HCT116 (cell line): ENCODE data around the gene HIVEP3. TPM values are rescaled to one million over a fixed set of nuclear protein-coding genes. Genes with fewer than 3 reads are reported as not detected.

Experiments used
- ATAC-seq: fragments of 200-7000 bp; cut with Tn5 transposase; 2 replicates; pipeline ENCODE4 v1.9.1; 2020; ENCODE audit warnings: mild to moderate bottlenecking, moderate library complexity
- BruUV-seq: library from RNA; stranded (reverse); fragments of 400-500 nt; replicated peaks from 2 replicates; lab custom pipeline; 2021; lab: Mats Ljungman, UMichigan
- CTCF ChIA-PET: fragments of 300-600 bp; sonication (Branson Sonifier 250); formaldehyde crosslinking; loops from one replicate; lab custom pipeline; 2021; ENCODE audit warnings: antibody characterized with exemption; lab: Charles Lee
- POLR2A ChIA-PET: fragments of 300-600, 350-600 bp; sonication (Branson Sonifier 250); formaldehyde crosslinking; loops from one replicate; lab custom pipeline; 2021; ENCODE audit warnings: antibody characterized with exemption; lab: Charles Lee
- RAD21 ChIA-PET, 2 experiments: fragments of 300-600 bp; sonication (Branson Sonifier 250); formaldehyde crosslinking; loops; one replicate each; lab custom pipeline; 2023; ENCODE audit warnings: low total read pairs in 2 of 2; ENCODE audit not compliant: uncharacterized antibody in 2 of 2, unreplicated experiment in 2 of 2, low non-redundant PET in 1 of 2; lab: Charles Lee
- DNase-seq: peaks from one replicate; pipeline ENCODE4 v3.0.0-alpha.2; 2010; ENCODE audit warnings: low read depth, low spot score
- H2AFZ ChIP-seq: fragments of 200-600 bp; shearing (Covaris generic), sonication (generic); 2 replicates; pipeline ENCODE4 v1.6.1; 2017; ENCODE audit warnings: low read depth, mixed run types, mixed read lengths, antibody characterized with exemption, low read length; ENCODE audit not compliant: poor library complexity, severe bottlenecking
- H3K27ac ChIP-seq: 2 replicates; pipeline ENCODE4 v1.5.1; 2012; ENCODE audit warnings: low read depth, low read length
- H3K27me3 ChIP-seq: fragments of 200-600 bp; sonication (generic); 2 replicates; pipeline ENCODE4 v1.6.1; 2016; ENCODE audit warnings: mixed run types, low read length, mixed read lengths; ENCODE audit not compliant: insufficient read depth
- H3K36me3 ChIP-seq, 2 experiments: fragments of 200-500 bp in 1 of 2; fragments of 200-600 bp in 1 of 2; sonication (Bioruptor generic) in 1 of 2; sonication (generic) in 1 of 2; 2 replicates each; pipeline versions ENCODE4 v1.5.1 to v1.6.1; 2014 to 2016; ENCODE audit warnings: low read length in 2 of 2, inconsistent platforms in 1 of 2, mixed read lengths in 1 of 2, mixed run types in 1 of 2; ENCODE audit not compliant: insufficient read depth in 2 of 2, control insufficient read depth in 1 of 2
- H3K4me1 ChIP-seq, 2 experiments: fragments of 200-600 bp in 1 of 2; sonication (generic) in 1 of 2; 2 replicates each; pipeline versions ENCODE4 v1.5.1 to v1.6.1; 2012 to 2017; ENCODE audit warnings: low read length in 2 of 2, inconsistent platforms in 1 of 2, mild to moderate bottlenecking in 1 of 2, mixed read lengths in 1 of 2, mixed run types in 1 of 2, moderate library complexity in 1 of 2; ENCODE audit not compliant: insufficient read depth in 2 of 2, control insufficient read depth in 1 of 2
- H3K4me2 ChIP-seq: fragments of 200-600 bp; sonication (generic); 2 replicates; pipeline ENCODE4 v1.6.1; 2017; ENCODE audit warnings: mixed run types, low read length, mixed read lengths
- H3K4me3 ChIP-seq, 2 experiments: fragments of 200-600 bp in 1 of 2; sonication (generic) in 1 of 2; replicated peaks in 1 of 2; 2 replicates each; pipeline ENCODE4 v1.5.1; 2011 to 2016; ENCODE audit warnings: low read length in 2 of 2, control low read depth in 1 of 2, low read depth in 1 of 2, mild to moderate bottlenecking in 1 of 2, mixed read lengths in 1 of 2, mixed run types in 1 of 2
- H3K79me2 ChIP-seq: fragments of 200-600 bp; sonication (generic); 2 replicates; pipeline ENCODE4 v1.6.1; 2017; ENCODE audit warnings: mild to moderate bottlenecking, mixed run types, low read length, moderate library complexity, mixed read lengths; ENCODE audit not compliant: insufficient read depth
- H3K9ac ChIP-seq: fragments of 200-600 bp; sonication (generic); 2 replicates; pipeline ENCODE4 v1.6.1; 2016; ENCODE audit warnings: low read length, mixed read lengths
- H3K9me2 ChIP-seq: fragments of 200-600 bp; sonication (generic), shearing (Covaris generic); 2 replicates; pipeline ENCODE4 v1.6.1; 2017; ENCODE audit warnings: mixed run types, mild to moderate bottlenecking, moderate library complexity; ENCODE audit not compliant: insufficient read depth
- H3K9me3 ChIP-seq, 2 experiments: fragments of 200-500 bp in 1 of 2; fragments of 200-600 bp in 1 of 2; sonication (Bioruptor generic) in 1 of 2; sonication (generic) in 1 of 2; 2 replicates each; pipeline ENCODE4 v1.6.1; 2014 to 2017; ENCODE audit warnings: low read length in 2 of 2, mixed read lengths in 2 of 2, inconsistent platforms in 1 of 2, low read depth in 1 of 2, mild to moderate bottlenecking in 1 of 2, mixed run types in 1 of 2, moderate library complexity in 1 of 2; ENCODE audit not compliant: control insufficient read depth in 1 of 2, insufficient read depth in 1 of 2
- H4K20me1 ChIP-seq: fragments of 200-600 bp; sonication (generic), shearing (Covaris generic); 2 replicates; pipeline ENCODE4 v1.6.1; 2017; ENCODE audit warnings: mixed run types, mild to moderate bottlenecking, moderate library complexity; ENCODE audit not compliant: insufficient read depth
- ATF3 ChIP-seq: IDR thresholded peaks from 2 replicates; pipeline ENCODE4 v1.6.1; 2012
- CEBPB ChIP-seq: IDR thresholded peaks from 2 replicates; pipeline ENCODE4 v1.6.1; 2012; ENCODE audit warnings: low read depth
- CTCF ChIP-seq, 3 experiments: fragments of 200-600 bp in 1 of 3; sonication (generic) in 1 of 3; IDR thresholded peaks in 2 of 3; conservative IDR thresholded peaks in 1 of 3; 2 replicates each; pipeline ENCODE4 v1.5.1; 2012 to 2017; ENCODE audit warnings: low read depth in 2 of 3, low read length in 2 of 3, antibody characterized with exemption in 1 of 3, borderline replicate concordance in 1 of 3, control low read depth in 1 of 3, mild to moderate bottlenecking in 1 of 3, mixed read lengths in 1 of 3, mixed run types in 1 of 3, moderate library complexity in 1 of 3; ENCODE audit not compliant: insufficient read depth in 1 of 3
- EGR1 ChIP-seq: IDR thresholded peaks from 2 replicates; pipeline ENCODE4 v1.6.1; 2012; ENCODE audit warnings: low read depth
- EZH2 ChIP-seq: fragments of 200-600 bp; sonication (generic); IDR thresholded peaks from 2 replicates; pipeline ENCODE4 v1.6.1; 2017; ENCODE audit warnings: antibody characterized with exemption, mixed run types
- JUND ChIP-seq: IDR thresholded peaks from 2 replicates; pipeline ENCODE4 v1.6.1; 2012
- POLR2AphosphoS5 ChIP-seq: IDR thresholded peaks from 2 replicates; pipeline ENCODE4 v1.6.1; 2011; ENCODE audit warnings: mild to moderate bottlenecking, low read depth, low read length, moderate library complexity
- SRF ChIP-seq: IDR thresholded peaks from 2 replicates; pipeline ENCODE4 v1.6.1; 2012; ENCODE audit warnings: low read depth
- ZBTB33 ChIP-seq: IDR thresholded peaks from 2 replicates; pipeline ENCODE4 v1.6.1; 2011; ENCODE audit warnings: mild to moderate bottlenecking, low read length, moderate library complexity; ENCODE audit not compliant: insufficient replicate concordance; ENCODE audit errors: extremely low read depth
- ZNF274 ChIP-seq: fragments of 200-500 bp; sonication (Bioruptor generic); IDR thresholded peaks from 2 replicates; pipeline ENCODE4 v1.6.1; 2014; ENCODE audit warnings: mild to moderate bottlenecking, low read depth, low read length, inconsistent platforms
- intact Hi-C: fragments of 100-400 bp; cut with micrococcal nuclease; formaldehyde crosslinking; loops from 2 replicates; pipeline ENCODE4 v1.10.0; 2022
- total RNA-seq: library from RNA; stranded (reverse); gene quantifications from one replicate; pipeline ENCODE4 v1.2.1, GENCODE V29; 2021; ENCODE audit not compliant: unreplicated experiment
- TF ChIP-seq, protein P1 (sequence below): IDR thresholded peaks from 2 replicates; pipeline ENCODE4 v1.6.1; 2012
- TF ChIP-seq, protein P2 (sequence below): IDR thresholded peaks from 2 replicates; pipeline ENCODE4 v1.6.1; 2012; ENCODE audit warnings: low read depth

Gene HIVEP3
- total RNA-seq, 1 experiment from 2014 or later, result 7.1 TPM

GRCh38 chr1:41738475-41738874 is 180.2 kb downstream of the HIVEP3 start (continued):
- TF ChIP-seq ZBTB33, result no peak
- TF ChIP-seq, all 23 proteins: peak for 0

GRCh38 chr1:41738006-41738405 is 180.7 kb downstream of the HIVEP3 start:
- no peaks in the 10 kb centered on the region; the same call in 1 of the 2 replicates for H3K27me3 ChIP-seq
- intact Hi-C loops, result no loop called here
- no peaks in the 10 kb centered on the region for H3K9me3 ChIP-seq
- no peak overlapping the region for H3K9ac ChIP-seq
- no peaks in the 10 kb centered on the region for H3K9me2 ChIP-seq
- ChIA-PET CTCF (no interaction called here), RAD21 (no interaction called here)
- H2AFZ ChIP-seq, result no peak overlapping the region
- no peak overlapping the region for H3K4me3 ChIP-seq
- BruUV-seq, result no TSS peak
- no peak overlapping the region for H3K4me2 ChIP-seq
- H3K36me3 ChIP-seq, result no peaks in the 10 kb centered on the region
- ATAC-seq (no peak), DNase-seq (no peak)
- no peak overlapping the region for H3K27ac ChIP-seq
- H3K79me2 ChIP-seq, result no peaks in the 10 kb centered on the region
- no peaks in the 10 kb centered on the region; a peak in 1 of 4 replicates for H3K4me1 ChIP-seq
- TF ChIP-seq EZH2, result no peak
- no peak for TF ChIP-seq ZNF274
- no peak for TF ChIP-seq ATF3
- TF ChIP-seq CTCF (IDR thresholded peaks at IDR 0.05 in 2 of 3, conservative IDR thresholded peaks at IDR 0.05 in 1 of 3; ENCODE audit: borderline replicate concordance in 1 of 3, insufficient read depth in 1 of 3, low read depth in 2 of 3, low read length in 2 of 3), result no peak
- TF ChIP-seq EGR1, result no peak
- TF ChIP-seq JUND, result no peak
- TF ChIP-seq, protein P1, sequence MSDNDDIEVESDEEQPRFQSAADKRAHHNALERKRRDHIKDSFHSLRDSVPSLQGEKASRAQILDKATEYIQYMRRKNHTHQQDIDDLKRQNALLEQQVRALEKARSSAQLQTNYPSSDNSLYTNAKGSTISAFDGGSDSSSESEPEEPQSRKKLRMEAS, result no peak
- no peak for TF ChIP-seq POLR2AphosphoS5
- TF ChIP-seq, protein P2, sequence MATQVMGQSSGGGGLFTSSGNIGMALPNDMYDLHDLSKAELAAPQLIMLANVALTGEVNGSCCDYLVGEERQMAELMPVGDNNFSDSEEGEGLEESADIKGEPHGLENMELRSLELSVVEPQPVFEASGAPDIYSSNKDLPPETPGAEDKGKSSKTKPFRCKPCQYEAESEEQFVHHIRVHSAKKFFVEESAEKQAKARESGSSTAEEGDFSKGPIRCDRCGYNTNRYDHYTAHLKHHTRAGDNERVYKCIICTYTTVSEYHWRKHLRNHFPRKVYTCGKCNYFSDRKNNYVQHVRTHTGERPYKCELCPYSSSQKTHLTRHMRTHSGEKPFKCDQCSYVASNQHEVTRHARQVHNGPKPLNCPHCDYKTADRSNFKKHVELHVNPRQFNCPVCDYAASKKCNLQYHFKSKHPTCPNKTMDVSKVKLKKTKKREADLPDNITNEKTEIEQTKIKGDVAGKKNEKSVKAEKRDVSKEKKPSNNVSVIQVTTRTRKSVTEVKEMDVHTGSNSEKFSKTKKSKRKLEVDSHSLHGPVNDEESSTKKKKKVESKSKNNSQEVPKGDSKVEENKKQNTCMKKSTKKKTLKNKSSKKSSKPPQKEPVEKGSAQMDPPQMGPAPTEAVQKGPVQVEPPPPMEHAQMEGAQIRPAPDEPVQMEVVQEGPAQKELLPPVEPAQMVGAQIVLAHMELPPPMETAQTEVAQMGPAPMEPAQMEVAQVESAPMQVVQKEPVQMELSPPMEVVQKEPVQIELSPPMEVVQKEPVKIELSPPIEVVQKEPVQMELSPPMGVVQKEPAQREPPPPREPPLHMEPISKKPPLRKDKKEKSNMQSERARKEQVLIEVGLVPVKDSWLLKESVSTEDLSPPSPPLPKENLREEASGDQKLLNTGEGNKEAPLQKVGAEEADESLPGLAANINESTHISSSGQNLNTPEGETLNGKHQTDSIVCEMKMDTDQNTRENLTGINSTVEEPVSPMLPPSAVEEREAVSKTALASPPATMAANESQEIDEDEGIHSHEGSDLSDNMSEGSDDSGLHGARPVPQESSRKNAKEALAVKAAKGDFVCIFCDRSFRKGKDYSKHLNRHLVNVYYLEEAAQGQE, result no peak
- TF ChIP-seq SRF, result no peak
- no peak for TF ChIP-seq CEBPB
- no peak for TF ChIP-seq ZBTB33
- TF ChIP-seq, all 23 proteins: peak for 0
- POLR2A ChIA-PET, result no interaction called here
- no peaks in the 10 kb centered on the region for H4K20me1 ChIP-seq
